A673 (cell line): ENCODE results near the gene SLC16A12. TPM values are rescaled to one million over a fixed set of nuclear protein-coding genes. Genes with fewer than 3 reads are reported as not detected.

Experiments used
- BruUV-seq: library from RNA; stranded (reverse); fragments of 400-500 nt; replicated peaks from 2 replicates; lab custom pipeline; 2021; lab: Mats Ljungman, UMichigan
- CTCF ChIA-PET: fragments of 300-600 bp; sonication (Branson Sonifier 250); formaldehyde crosslinking; loops from one replicate; lab custom pipeline; 2022; ENCODE audit warnings: antibody characterized with exemption; lab: Charles Lee
- POLR2A ChIA-PET: fragments of 300-600 bp; sonication (Branson Sonifier 250); formaldehyde crosslinking; loops from one replicate; lab custom pipeline; 2022; ENCODE audit warnings: antibody characterized with exemption; ENCODE audit not compliant: low non-redundant PET; lab: Charles Lee
- DNase-seq: peaks from one replicate; pipeline ENCODE4 v3.0.0-alpha.2; 2015; ENCODE audit warnings: low spot score
- H3K27ac ChIP-seq: fragments of 200-600 bp; sonication (generic); 2 replicates; pipeline ENCODE4 v1.5.1; 2016; ENCODE audit warnings: mixed run types, low read depth, mild to moderate bottlenecking, mixed read lengths, antibody characterized with exemption, low read length; ENCODE audit not compliant: poor library complexity, severe bottlenecking
- H3K27me3 ChIP-seq: fragments of 200-600 bp; sonication (generic); replicated peaks from 2 replicates; pipeline ENCODE4 v1.6.1; 2017; ENCODE audit warnings: mixed run types, low read depth, mild to moderate bottlenecking, mixed read lengths, antibody characterized with exemption, low read length; ENCODE audit not compliant: insufficient read depth, poor library complexity
- H3K36me3 ChIP-seq: fragments of 200-600 bp; sonication (generic); 2 replicates; pipeline ENCODE4 v1.6.1; 2016; ENCODE audit warnings: mixed run types, mild to moderate bottlenecking, mixed read lengths, antibody characterized with exemption, low read length; ENCODE audit not compliant: insufficient read depth, poor library complexity, severe bottlenecking
- H3K4me1 ChIP-seq: fragments of 200-600 bp; sonication (generic); 2 replicates; pipeline ENCODE4 v1.6.1; 2017; ENCODE audit warnings: mixed run types, mild to moderate bottlenecking, mixed read lengths, antibody characterized with exemption, low read length; ENCODE audit not compliant: insufficient read depth, poor library complexity, severe bottlenecking
- H3K4me3 ChIP-seq: fragments of 200-600 bp; sonication (generic); 2 replicates; pipeline ENCODE4 v1.5.1; 2016; ENCODE audit warnings: low read depth, mixed run types, mild to moderate bottlenecking, mixed read lengths, low read length; ENCODE audit not compliant: poor library complexity, severe bottlenecking
- H3K9me3 ChIP-seq: fragments of 200-600 bp; sonication (generic); 2 replicates; pipeline ENCODE4 v1.6.1; 2016; ENCODE audit warnings: mixed run types, low read depth, mild to moderate bottlenecking, mixed read lengths, antibody characterized with exemption, low read length; ENCODE audit not compliant: poor library complexity, severe bottlenecking
- EZH2 ChIP-seq: fragments of 200-600 bp; sonication (generic); IDR thresholded peaks from 2 replicates; pipeline ENCODE4 v1.6.1; 2017; ENCODE audit warnings: borderline replicate concordance, low read depth, mild to moderate bottlenecking, mixed read lengths, antibody characterized with exemption, low read length; ENCODE audit not compliant: poor library complexity, severe bottlenecking
- intact Hi-C: fragments of 100-400 bp; cut with micrococcal nuclease; formaldehyde crosslinking; loops from one replicate; pipeline ENCODE4 v1.10.0; 2022; ENCODE audit not compliant: unreplicated experiment
- total RNA-seq: library from RNA; stranded (reverse); gene quantifications from 2 replicates; pipeline ENCODE4 v1.2.3, GENCODE V29; 2021
- TF ChIP-seq, protein P1 (sequence below): fragments of 300-800, 200-600 bp; sonication (generic); conservative IDR thresholded peaks from 2 replicates; pipeline ENCODE4 v1.5.1; 2017; ENCODE audit warnings: low read depth, mild to moderate bottlenecking, antibody characterized with exemption, low read length, moderate library complexity, mixed read lengths

Gene SLC16A12
- total RNA-seq, 1 experiment from 2014 or later: 0.54 TPM

GRCh38 chr10:89554433-89554832 is 19.0 kb upstream of the SLC16A12 start:
- Histone ChIP-seq H3K4me1 (no peaks in the 10 kb centered on the region), H3K27ac (no peak overlapping the region), H3K27me3 (no peaks in the 10 kb centered on the region), H3K4me3 (no peak overlapping the region), H3K36me3 (no peaks in the 10 kb centered on the region), H3K9me3 (no peaks in the 10 kb centered on the region)
- no TSS peak for BruUV-seq
- CTCF ChIA-PET: no interaction called here
- no peak for DNase-seq
- intact Hi-C loops: loop anchor here (5.0 kb wide), 1 partner anchor 87 kb away; no protein-coding TSS in a partner anchor
- TF ChIP-seq EZH2: no peak
- TF ChIP-seq, protein P1, sequence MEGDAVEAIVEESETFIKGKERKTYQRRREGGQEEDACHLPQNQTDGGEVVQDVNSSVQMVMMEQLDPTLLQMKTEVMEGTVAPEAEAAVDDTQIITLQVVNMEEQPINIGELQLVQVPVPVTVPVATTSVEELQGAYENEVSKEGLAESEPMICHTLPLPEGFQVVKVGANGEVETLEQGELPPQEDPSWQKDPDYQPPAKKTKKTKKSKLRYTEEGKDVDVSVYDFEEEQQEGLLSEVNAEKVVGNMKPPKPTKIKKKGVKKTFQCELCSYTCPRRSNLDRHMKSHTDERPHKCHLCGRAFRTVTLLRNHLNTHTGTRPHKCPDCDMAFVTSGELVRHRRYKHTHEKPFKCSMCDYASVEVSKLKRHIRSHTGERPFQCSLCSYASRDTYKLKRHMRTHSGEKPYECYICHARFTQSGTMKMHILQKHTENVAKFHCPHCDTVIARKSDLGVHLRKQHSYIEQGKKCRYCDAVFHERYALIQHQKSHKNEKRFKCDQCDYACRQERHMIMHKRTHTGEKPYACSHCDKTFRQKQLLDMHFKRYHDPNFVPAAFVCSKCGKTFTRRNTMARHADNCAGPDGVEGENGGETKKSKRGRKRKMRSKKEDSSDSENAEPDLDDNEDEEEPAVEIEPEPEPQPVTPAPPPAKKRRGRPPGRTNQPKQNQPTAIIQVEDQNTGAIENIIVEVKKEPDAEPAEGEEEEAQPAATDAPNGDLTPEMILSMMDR: no peak
- POLR2A ChIA-PET: no interaction called here

DNA sequence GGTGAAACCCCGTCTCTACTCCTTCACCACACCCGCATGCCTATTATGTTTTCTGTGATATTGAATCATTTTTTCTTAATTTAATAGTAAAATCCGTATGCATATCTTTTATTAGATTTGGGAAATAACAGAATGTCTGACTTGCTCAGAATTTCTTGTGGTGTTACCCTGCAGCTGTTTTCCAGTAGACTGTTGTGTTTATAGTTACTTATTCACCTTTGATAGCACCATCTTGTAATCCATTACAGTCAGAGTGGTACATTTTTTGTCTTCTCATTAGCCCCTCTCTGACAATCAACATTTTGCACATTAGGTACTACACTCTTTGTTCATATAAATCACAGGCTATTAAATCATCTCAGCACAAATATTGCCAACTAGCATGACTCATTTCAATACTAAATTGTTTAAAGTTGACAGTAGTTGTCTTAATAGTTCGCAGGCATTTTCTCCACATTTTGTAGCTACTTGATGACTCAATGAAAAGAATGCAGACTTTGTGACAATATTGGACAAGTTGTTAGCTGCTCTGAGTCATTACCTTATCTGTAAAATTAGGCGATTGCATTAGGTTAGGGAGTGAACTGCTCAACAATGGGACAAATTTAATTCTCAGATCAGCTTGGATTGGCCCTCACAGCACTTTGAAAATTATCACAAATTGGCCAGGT is 17.8 kb upstream of the SLC16A12 start:
- H3K27me3 ChIP-seq: no peaks in the 10 kb centered on the region
- H3K36me3 ChIP-seq: no peaks in the 10 kb centered on the region
- BruUV-seq: no TSS peak
- CTCF ChIA-PET: interaction anchor here (0.6 kb wide), 1 partner anchor 666 kb away, joined by 3 read pairs; no protein-coding TSS in a partner anchor
- POLR2A ChIA-PET: no interaction called here
- H3K9me3 ChIP-seq: no peaks in the 10 kb centered on the region
- no peak overlapping the region for H3K27ac ChIP-seq
- intact Hi-C loops: loop anchor here (5.0 kb wide), 1 partner anchor 86 kb away; no protein-coding TSS in a partner anchor
- no peak overlapping the region for H3K4me3 ChIP-seq
- peaks cover 6% of the 10 kb centered on the region for H3K4me1 ChIP-seq
- TF ChIP-seq, protein P1: no peak
- no peak for TF ChIP-seq EZH2
- peak; percentile 76 for DNase-seq

GRCh38 chr10:89552213-89552612 is 16.8 kb upstream of the SLC16A12 start:
- intact Hi-C loops: loop anchor here (5.0 kb wide), 1 partner anchor 85 kb away; no protein-coding TSS in a partner anchor
- no peak for DNase-seq
- BruUV-seq: no TSS peak
- POLR2A ChIA-PET: no interaction called here
- H3K9me3 ChIP-seq: no peaks in the 10 kb centered on the region
- H3K4me3 ChIP-seq: no peak overlapping the region
- H3K36me3 ChIP-seq: no peaks in the 10 kb centered on the region
- peaks cover 6% of the 10 kb centered on the region for H3K4me1 ChIP-seq
- CTCF ChIA-PET: interaction anchor here (0.5 kb wide), 1 partner anchor 176 kb away, joined by 9 read pairs; no protein-coding TSS in a partner anchor
- no peak for TF ChIP-seq EZH2
- TF ChIP-seq, protein P1: no peak
- no peak overlapping the region for H3K27ac ChIP-seq
- H3K27me3 ChIP-seq: no peaks in the 10 kb centered on the region
